Neural cell (in vitro differentiated cells): ENCODE measurements around the gene ARHGEF1. TPM values are rescaled to one million over a fixed set of nuclear protein-coding genes. Genes with fewer than 3 reads are reported as not detected.

Source experiments
- H2AFZ ChIP-seq: fragments of 200-600, 300-800 bp; sonication (generic), shearing (Covaris generic); 2 replicates; pipeline ENCODE4 v1.6.0; 2014; ENCODE audit warnings: low read depth, mild to moderate bottlenecking, antibody characterized with exemption, low read length, moderate library complexity
- H3F3A ChIP-seq: fragments of 200-600 bp; shearing (Covaris generic); 2 replicates; pipeline ENCODE4 v1.6.1; 2016; ENCODE audit warnings: mild to moderate bottlenecking, moderate library complexity, mixed read lengths, antibody characterized with exemption, low read length; ENCODE audit not compliant: insufficient read depth, poor library complexity, severe bottlenecking
- H3K27ac ChIP-seq: fragments of 200-600, 300-800 bp; sonication (generic), shearing (Covaris generic); 2 replicates; pipeline ENCODE4 v1.5.1; 2014; ENCODE audit warnings: mild to moderate bottlenecking, low read length, moderate library complexity
- H3K27me3 ChIP-seq: fragments of 300-800, 200-600 bp; sonication (generic), shearing (Covaris generic); 2 replicates; pipeline ENCODE4 v1.6.0; 2014; ENCODE audit warnings: mild to moderate bottlenecking, low read depth, low read length, moderate library complexity; ENCODE audit not compliant: insufficient read depth
- H3K36me3 ChIP-seq: fragments of 300-800, 200-600 bp; sonication (generic), shearing (Covaris generic); 2 replicates; pipeline ENCODE4 v1.5.1; 2014; ENCODE audit warnings: mild to moderate bottlenecking, antibody characterized with exemption, low read length, moderate library complexity; ENCODE audit not compliant: insufficient read depth
- H3K4me2 ChIP-seq: fragments of 300-800, 200-600 bp; sonication (generic), shearing (Covaris generic); 2 replicates; pipeline ENCODE4 v1.6.0; 2014; ENCODE audit warnings: mild to moderate bottlenecking, low read length
- H3K4me3 ChIP-seq: fragments of 300-800, 200-600 bp; sonication (generic), shearing (Covaris generic); 2 replicates; pipeline ENCODE4 v1.5.1; 2014; ENCODE audit warnings: mild to moderate bottlenecking, low read length, moderate library complexity
- H3K79me2 ChIP-seq: fragments of 200-600 bp; shearing (Covaris generic); replicated peaks from 2 replicates; pipeline ENCODE4 v1.6.0; 2014; ENCODE audit warnings: mild to moderate bottlenecking, low read length, moderate library complexity; ENCODE audit not compliant: insufficient read depth
- H3K9ac ChIP-seq: fragments of 300-800, 200-600 bp; sonication (generic), shearing (Covaris generic); 2 replicates; pipeline ENCODE4 v1.6.1; 2016; ENCODE audit warnings: mild to moderate bottlenecking, low read length, mixed read lengths
- H3K9me2 ChIP-seq: fragments of 200-600 bp; shearing (Covaris generic); 2 replicates; pipeline ENCODE4 v1.6.1; 2016; ENCODE audit warnings: mild to moderate bottlenecking, low read length, mixed read lengths; ENCODE audit not compliant: insufficient read depth
- H3K9me3 ChIP-seq: fragments of 200-600, 300-800 bp; sonication (generic), shearing (Covaris generic); 2 replicates; pipeline ENCODE4 v1.6.1; 2016; ENCODE audit warnings: mild to moderate bottlenecking, mixed run types, low read length, moderate library complexity, mixed read lengths
- H4K20me1 ChIP-seq: fragments of 200-600 bp; shearing (Covaris generic); 2 replicates; pipeline ENCODE4 v1.6.1; 2016; ENCODE audit warnings: mild to moderate bottlenecking, mixed run types; ENCODE audit not compliant: insufficient read depth
- CTCF ChIP-seq: fragments of 450-650 bp; IDR thresholded peaks from 2 replicates; pipeline ENCODE4 v1.5.1; 2014; ENCODE audit warnings: antibody characterized with exemption, mild to moderate bottlenecking, moderate library complexity; ENCODE audit not compliant: poor library complexity, severe bottlenecking
- EP300 ChIP-seq: fragments of 450-650 bp; conservative IDR thresholded peaks from 2 replicates; pipeline ENCODE4 v1.6.1; 2014; ENCODE audit warnings: antibody characterized with exemption, mild to moderate bottlenecking, moderate library complexity; ENCODE audit not compliant: poor library complexity, severe bottlenecking
- EZH2 ChIP-seq: fragments of 200-600, 300-800 bp; shearing (Covaris generic), sonication (generic); IDR thresholded peaks from 2 replicates; pipeline ENCODE4 v1.6.1; 2014; ENCODE audit warnings: antibody characterized with exemption, low read length, borderline replicate concordance, mild to moderate bottlenecking; ENCODE audit not compliant: insufficient read depth, poor library complexity, severe bottlenecking
- MXI1 ChIP-seq: fragments of 450-650 bp; conservative IDR thresholded peaks from 2 replicates; pipeline ENCODE4 v1.6.1; 2014; ENCODE audit warnings: antibody characterized with exemption, mild to moderate bottlenecking; ENCODE audit not compliant: poor library complexity, severe bottlenecking
- POLR2AphosphoS5 ChIP-seq: IDR thresholded peaks from 2 replicates; pipeline ENCODE4 v1.6.1; 2012
- RAD21 ChIP-seq: fragments of 450-650 bp; conservative IDR thresholded peaks from 2 replicates; pipeline ENCODE4 v1.6.1; 2014; ENCODE audit warnings: antibody characterized with exemption, mild to moderate bottlenecking, moderate library complexity
- REST ChIP-seq: IDR thresholded peaks from 2 replicates; pipeline ENCODE4 v1.6.1; 2012; ENCODE audit warnings: borderline replicate concordance
- SMC3 ChIP-seq: fragments of 450-650 bp; conservative IDR thresholded peaks from 2 replicates; pipeline ENCODE4 v1.6.1; 2014; ENCODE audit warnings: antibody characterized with exemption, mild to moderate bottlenecking, moderate library complexity; ENCODE audit not compliant: poor library complexity
- TAF1 ChIP-seq: IDR thresholded peaks from 2 replicates; pipeline ENCODE4 v1.6.1; 2012; ENCODE audit warnings: low read depth
- polyA plus RNA-seq: library from polyadenylated mRNA; depleted of rRNA; stranded (reverse); fragments of >200 nt; gene quantifications from 2 replicates; pipeline ENCODE4 v1.2.3, GENCODE V29; 2014

ARHGEF1 gene
- polyA plus RNA-seq, 1 donor from 2014 or later: 12.0 TPM

GRCh38 chr19:41894350-41894749 lies 11.4 kb downstream of the ARHGEF1 start:
- H4K20me1 ChIP-seq: no peaks in the 10 kb centered on the region
- H2AFZ ChIP-seq: no peak overlapping the region
- no peaks in the 10 kb centered on the region for H3K9me2 ChIP-seq
- H3K9me3 ChIP-seq: no peaks in the 10 kb centered on the region
- no peak for TF ChIP-seq REST
- TF ChIP-seq SMC3: no peak
- TF ChIP-seq MXI1: no peak
- TF ChIP-seq TAF1: no peak
- TF ChIP-seq EP300: no peak
- TF ChIP-seq RAD21: no peak
- TF ChIP-seq POLR2AphosphoS5: no peak
- TF ChIP-seq EZH2: no peak
- TF ChIP-seq CTCF: no peak
- no peaks in the 10 kb centered on the region for H3F3A ChIP-seq
- H3K9ac ChIP-seq: no peak overlapping the region
- no peaks in the 10 kb centered on the region for H3K27me3 ChIP-seq
- no peak overlapping the region for H3K4me3 ChIP-seq
- H3K4me2 ChIP-seq: no peak overlapping the region
- H3K79me2 ChIP-seq: no peaks in the 10 kb centered on the region
- no peaks in the 10 kb centered on the region for H3K36me3 ChIP-seq
- H3K27ac ChIP-seq: no peak overlapping the region

- Histone ChIP-seq H3K27me3 (no peaks in the 10 kb centered on the region), H3K4me3 (no peak overlapping the region), H3K4me2 (no peak overlapping the region), H3F3A (no peaks in the 10 kb centered on the region), H3K9ac (no peak overlapping the region), H3K9me3 (no peaks in the 10 kb centered on the region), H2AFZ (no peak overlapping the region), H4K20me1 (no peaks in the 10 kb centered on the region), H3K36me3 (no peaks in the 10 kb centered on the region), H3K79me2 (no peaks in the 10 kb centered on the region), H3K27ac (no peak overlapping the region), H3K9me2 (no peaks in the 10 kb centered on the region)
- TF ChIP-seq POLR2AphosphoS5 (no peak), REST (no peak), TAF1 (no peak), EP300 (no peak), CTCF (no peak), MXI1 (no peak), RAD21 (no peak), SMC3 (no peak), EZH2 (no peak)
Measured at GRCh38 chr19:41895745-41896580, 13.0 kb downstream of the ARHGEF1 start.
